ENCODE results near the gene PROZ.
"Not testable (repeated sequence)": the region's sequence is repeated elsewhere in the genome, so short reads cannot be mapped to it uniquely, and the experiment has no call there.

PROZ gene

GRCh38 chr13:113158946-113159345 is 498 bp downstream of the PROZ start:
- no peak for DNase-seq

GRCh38 chr13:113159701-113160100 is 1.3 kb downstream of the PROZ start:
- DNase-seq, result no peak

GRCh38 chr13:113160983-113161382 is 2.5 kb downstream of the PROZ start:
- DNase-seq, result no peak

- DNase-seq, result no peak
Observed at GRCh38 chr13:113161433-113161832, 3.0 kb downstream of the PROZ start.

GRCh38 chr13:113161975-113162374 is 3.5 kb downstream of the PROZ start:
- not testable (repeated sequence) for DNase-seq

GRCh38 chr13:113162783-113163685 is 4.6 kb downstream of the PROZ start:
- DNase-seq, result no peak

- DNase-seq, result no peak
Observed at GRCh38 chr13:113164492-113164891, 6.0 kb downstream of the PROZ start.

- DNase-seq, result no peak
Observed at GRCh38 chr13:113166266-113166665, 7.8 kb downstream of the PROZ start.

- no peak for DNase-seq
Observed at GRCh38 chr13:113166681-113167080, 8.2 kb downstream of the PROZ start.

GRCh38 chr13:113167155-113167554 is 8.7 kb downstream of the PROZ start:
- no peak for DNase-seq

- DNase-seq, result no peak
Observed at GRCh38 chr13:113167575-113167974, 9.1 kb downstream of the PROZ start.

- DNase-seq, result no peak
Observed at GRCh38 chr13:113168211-113168610, 9.8 kb downstream of the PROZ start.

GRCh38 chr13:113169277-113170272 is 11.1 kb downstream of the PROZ start:
- no peak for DNase-seq

GRCh38 chr13:113170511-113170910 is 12.1 kb downstream of the PROZ start:
- DNase-seq, result no peak

GRCh38 chr13:113171250-113172125 is 13.0 kb downstream of the PROZ start:
- DNase-seq, result no peak

GRCh38 chr13:113172419-113172926 is 14.0 kb downstream of the PROZ start:
- no peak for DNase-seq

GRCh38 chr13:113176280-113176679 is 17.8 kb downstream of the PROZ start:
- DNase-seq, result peak; percentile 59

- no peak for DNase-seq
Observed at GRCh38 chr13:113176822-113177221, 18.4 kb downstream of the PROZ start.

GRCh38 chr13:113178070-113178895 is 19.8 kb downstream of the PROZ start:
- DNase-seq, result no peak

- DNase-seq, result no peak
Observed at GRCh38 chr13:113178896-113179167, 20.4 kb downstream of the PROZ start.

GRCh38 chr13:113179374-113180230 is 21.2 kb downstream of the PROZ start:
- no peak for DNase-seq

All from activated T-cell treated with anti-CD3 and anti-CD28 coated beads for 4 hours (primary cell).